IPS-NIHi7 (cell line): Measurements from ENCODE around the gene MTHFR.
A peak's percentile ranks its signal among the peaks of the same experiment; 100 is the strongest.

ENCODE experiments used
- DNase-seq: peaks from one replicate; pipeline ENCODE4 v3.0.0; 2012; ENCODE audit warnings: mixed read lengths; ENCODE audit errors: extremely low spot score

The MTHFR gene

GRCh38 chr1:11805422-11806306 lies at the start of gene MTHFR, which contains the start of gene CLCN6:
Gene MTHFR, minus strand, starts transcription at chr1:11805964. Its CDS starts 2,848 bp downstream, at chr1:11803116.
Gene CLCN6, plus strand, starts transcription at chr1:11806191. Its CDS starts 72 bp downstream, at chr1:11806263.
- DNase-seq, result peak; percentile 99

DNA sequence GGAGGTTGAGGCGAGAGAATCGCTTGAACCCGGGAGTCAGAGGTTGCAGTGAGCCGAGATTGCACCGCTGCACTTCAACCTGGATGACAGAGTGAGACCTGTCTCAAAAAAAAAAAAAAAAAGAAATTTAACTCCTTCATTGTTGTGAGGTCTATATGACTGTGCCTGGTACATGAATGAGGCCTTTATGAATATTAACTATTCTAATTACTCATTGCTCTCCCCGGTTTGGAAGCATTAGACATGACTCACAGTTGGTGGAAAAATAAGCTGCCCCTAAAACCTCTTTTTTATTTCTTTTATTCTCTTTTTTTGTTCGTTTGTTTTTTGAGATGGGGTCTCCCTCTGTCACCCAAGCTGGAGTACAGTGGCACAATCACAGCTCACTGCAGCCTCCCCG lies 49.7 kb upstream of the MTHFR start:
- DNase-seq, result no peak

GRCh38 chr1:11854519-11854918 lies 48.8 kb upstream of the MTHFR start:
- DNase-seq, result no peak

GRCh38 chr1:11851180-11851579 lies 45.4 kb upstream of the MTHFR start:
- no peak for DNase-seq

DNA sequence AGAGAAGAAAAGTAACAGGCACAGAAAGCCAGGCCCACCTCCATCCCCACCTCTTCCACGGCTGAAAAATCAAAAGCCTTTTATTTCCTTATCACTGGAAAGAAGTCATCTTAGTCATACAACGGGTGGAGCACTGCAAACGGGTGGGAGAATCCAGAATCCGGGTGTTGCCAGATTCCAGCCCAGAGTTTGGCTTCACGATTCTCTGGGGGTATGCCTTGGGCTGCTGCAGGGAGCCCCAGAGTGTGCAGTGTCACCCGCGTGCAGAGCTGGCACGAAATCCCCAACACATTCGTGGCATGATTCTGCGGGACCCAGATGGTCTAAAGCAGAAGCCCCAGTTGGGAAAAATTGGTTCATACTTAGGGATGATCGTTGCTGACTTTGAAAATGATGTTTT lies 44.4 kb upstream of the MTHFR start:
- DNase-seq, result no peak

DNA sequence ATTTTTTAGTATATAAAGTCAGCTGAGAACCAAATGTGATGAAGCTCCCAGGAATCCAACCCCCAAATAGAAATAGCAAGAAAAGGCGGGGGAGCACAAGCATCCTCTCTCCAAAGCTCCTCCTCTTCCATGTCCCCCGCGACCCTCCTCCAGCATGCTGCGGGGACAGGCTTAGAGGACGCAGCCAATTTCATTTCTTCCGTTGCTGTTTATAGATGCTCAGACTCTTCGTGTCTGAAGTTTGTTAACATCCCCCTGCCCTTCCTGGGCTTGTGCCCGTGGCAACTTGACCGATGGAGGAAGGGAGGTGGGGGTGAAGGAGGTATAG lies 42.6 kb upstream of the MTHFR start:
- no peak for DNase-seq

DNA sequence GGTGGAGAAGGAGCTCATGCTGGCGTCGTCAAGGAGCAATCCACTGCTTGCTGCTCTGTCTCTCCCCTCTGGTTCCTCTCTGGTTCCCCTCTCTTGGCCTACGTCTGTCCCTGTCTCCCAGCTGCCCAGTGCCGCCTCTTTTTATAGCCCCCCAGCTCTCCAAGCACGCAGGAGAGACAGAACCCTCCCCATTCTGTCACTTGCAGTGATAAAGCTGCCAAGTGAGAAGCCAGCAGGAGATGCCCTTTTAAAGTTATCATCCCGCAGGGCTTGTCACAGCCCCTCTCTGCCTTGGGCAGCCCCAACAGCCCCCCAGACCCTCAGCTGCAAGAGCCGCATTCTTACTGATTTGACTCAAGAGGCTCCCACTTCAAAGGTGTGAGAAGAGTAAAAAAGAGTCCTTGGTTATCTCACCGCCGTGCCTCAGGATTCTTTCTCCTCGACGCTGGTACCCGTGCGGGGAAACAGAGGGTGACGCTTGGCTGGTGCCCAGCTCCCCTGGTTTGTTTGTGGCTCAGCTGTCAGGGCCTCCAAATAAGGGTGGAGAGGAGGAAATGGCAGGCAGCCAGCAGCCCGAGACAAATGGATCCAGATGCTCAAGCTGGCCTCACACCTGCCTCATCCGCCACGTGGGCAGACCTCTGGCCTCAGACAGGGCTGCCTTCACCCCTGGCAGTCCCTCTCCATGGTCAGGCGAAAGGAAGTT lies 42.1 kb upstream of the MTHFR start, which contains the start of gene NPPA:
Gene NPPA (minus strand): TSS at position 117 of the 706 bp plus-strand sequence. CDS start 99 bp downstream, at position 18.
- no peak for DNase-seq

DNA sequence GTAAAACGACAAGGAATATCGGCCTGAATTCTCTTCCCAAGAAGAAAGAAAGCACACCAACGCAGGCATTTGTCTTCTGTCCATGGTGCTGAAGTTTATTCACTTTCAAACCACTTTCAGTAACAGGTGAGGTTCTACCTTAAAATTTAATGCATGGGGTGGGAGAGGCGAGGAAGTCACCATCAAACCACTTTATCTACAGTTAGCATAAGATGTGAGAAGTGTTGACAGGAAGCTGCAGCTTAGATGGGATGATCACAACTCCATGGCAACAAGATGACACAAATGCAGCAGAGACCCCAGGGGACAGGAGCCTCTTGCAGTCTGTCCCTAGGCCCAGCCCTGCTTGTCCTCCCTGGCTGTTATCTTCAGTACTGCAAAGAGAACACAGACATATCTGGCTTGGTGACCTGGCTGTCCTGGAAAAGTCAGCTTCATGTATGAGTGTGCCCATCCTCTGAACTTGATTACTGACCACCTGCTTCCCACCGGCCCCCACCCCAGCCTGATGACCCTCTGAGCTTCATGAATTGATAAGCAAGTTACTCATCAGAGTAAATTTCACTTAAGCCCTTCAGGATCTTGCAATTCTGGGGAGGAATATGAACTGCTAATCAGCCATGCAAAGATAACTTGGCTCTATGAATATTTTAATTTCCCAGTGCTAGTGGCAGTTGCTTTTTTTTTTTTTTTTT lies 40.0 kb upstream of the MTHFR start:
- DNase-seq, result peak; percentile 71

- no peak for DNase-seq
Measured at GRCh38 chr1:11842154-11843041, 36.6 kb upstream of the MTHFR start.

DNA sequence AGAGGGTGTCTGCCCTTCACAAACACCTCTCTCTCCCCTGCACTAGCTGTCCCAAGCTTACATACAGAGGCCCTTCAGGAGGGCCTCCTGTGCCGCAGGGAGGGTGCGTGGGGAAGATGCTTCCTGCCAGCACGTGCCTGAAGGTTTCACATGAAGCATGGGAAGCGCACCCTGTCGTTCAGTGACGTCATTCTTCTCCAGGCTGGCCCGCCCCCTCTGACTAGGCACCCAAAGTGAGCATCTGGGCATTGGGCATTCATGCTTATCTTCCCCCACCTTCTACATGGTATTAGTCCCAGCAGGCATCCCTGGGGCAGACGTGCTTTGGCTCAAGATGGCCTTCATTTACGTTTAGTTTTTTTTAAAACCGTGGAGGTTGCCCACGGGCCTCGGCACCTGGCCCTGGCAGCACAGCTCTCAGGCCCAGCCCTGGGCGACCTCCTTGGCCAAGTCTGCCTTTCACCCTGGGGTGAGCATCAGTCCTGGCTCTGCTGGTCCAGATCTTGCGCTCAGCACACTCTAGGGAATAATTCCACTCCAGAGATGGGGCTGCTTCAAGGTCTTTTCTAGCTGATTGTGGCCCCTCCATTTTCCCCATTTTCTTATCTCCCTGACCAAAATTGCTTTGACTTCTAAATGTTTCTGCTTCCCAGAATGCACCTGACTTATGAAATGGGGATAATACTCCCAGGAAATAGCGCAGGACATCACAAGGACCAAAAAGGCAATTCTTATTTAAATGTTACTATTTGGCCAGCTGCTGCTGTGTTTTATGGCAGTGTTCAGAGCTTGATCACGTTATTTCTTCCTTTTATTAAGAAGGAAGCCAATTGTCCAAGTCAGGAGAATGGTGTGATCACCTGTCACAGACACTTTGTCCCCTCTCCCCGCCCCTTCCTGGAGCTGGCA lies 35.7 kb upstream of the MTHFR start:
- no peak for DNase-seq

DNA sequence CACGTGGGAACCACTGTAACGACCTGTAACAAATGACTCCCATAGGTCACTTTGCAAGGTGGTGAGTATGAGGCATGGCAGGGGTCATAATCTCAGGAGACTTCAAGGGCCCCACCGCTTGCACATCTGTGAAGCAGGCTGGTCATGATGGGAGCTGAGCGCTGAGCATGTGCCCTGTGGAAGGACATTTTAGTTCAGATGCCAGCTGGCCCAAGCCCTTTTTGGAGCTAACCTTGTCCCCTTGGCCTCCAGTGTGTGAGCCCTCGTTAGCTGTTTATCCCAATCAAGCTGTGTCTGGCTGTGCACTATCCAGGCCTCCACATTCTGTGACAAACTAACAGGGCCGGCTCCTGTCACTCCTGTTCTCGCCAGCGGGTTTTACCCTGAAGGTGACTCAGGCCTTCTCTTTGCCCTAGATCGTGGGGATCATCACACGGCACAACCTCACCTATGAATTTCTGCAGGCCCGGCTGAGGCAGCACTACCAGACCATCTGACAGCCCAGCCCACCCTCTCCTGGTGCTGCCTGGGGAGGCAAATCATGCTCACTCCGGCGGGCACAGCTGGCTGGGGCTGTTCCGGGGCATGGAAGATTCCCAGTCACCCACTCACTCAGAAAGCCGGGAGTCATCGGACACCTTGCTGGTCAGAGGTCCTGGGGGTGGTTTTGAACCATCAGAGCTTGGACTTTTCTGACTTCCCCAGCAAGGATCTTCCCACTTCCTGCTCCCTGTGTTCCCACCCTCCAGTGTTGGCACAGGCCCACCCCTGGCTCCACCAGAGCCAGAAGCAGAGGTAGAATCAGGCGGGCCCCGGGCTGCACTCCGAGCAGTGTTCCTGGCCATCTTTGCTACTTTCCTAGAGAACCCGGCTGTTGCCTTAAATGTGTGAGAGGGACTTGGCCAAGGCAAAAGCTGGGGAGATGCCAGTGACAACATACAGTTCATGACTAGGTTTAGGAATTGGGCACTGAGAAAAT lies 34.3 kb upstream of the MTHFR start:
- no peak for DNase-seq

GRCh38 chr1:11838349-11839272 lies 32.8 kb upstream of the MTHFR start:
- DNase-seq, result peak; percentile 96

- no peak for DNase-seq
Measured at GRCh38 chr1:11837767-11838348, 32.1 kb upstream of the MTHFR start.

- DNase-seq, result no peak
Measured at GRCh38 chr1:11836955-11837766, 31.4 kb upstream of the MTHFR start.

DNA sequence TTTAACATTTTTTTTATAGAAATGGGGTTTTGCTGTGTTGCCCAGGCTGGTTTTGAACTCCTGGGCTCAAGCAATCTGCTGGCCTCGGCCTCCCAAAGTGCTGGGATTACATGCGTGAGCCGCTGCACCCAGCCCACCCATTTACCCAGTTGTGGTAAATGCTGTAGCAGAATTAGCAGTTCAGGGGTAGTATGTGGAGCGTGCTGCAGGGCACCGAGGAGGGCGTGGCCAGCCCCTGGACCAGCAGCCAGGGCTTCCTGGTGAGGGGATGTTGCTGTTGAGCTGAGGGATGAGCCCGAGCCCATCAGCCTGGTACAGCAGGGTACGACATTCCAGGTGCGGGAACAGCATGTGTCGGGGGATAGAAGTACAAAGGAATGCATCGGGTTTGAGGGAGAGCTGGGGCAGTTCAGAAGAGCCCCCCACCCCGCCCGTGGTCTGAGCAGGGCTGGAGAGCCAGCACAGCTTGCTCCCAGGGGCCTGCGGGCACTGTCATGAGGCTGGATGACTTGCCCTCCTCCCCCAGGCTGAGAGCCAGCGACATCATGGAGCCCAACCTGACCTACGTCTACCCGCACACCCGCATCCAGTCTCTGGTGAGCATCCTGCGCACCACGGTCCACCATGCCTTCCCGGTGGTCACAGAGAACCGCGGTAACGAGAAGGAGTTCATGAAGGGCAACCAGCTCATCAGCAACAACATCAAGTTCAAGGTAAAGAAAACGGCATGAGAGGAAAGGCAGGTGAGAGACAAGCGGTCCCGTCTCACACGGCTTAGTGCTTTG lies 29.9 kb upstream of the MTHFR start:
- DNase-seq, result no peak

DNA sequence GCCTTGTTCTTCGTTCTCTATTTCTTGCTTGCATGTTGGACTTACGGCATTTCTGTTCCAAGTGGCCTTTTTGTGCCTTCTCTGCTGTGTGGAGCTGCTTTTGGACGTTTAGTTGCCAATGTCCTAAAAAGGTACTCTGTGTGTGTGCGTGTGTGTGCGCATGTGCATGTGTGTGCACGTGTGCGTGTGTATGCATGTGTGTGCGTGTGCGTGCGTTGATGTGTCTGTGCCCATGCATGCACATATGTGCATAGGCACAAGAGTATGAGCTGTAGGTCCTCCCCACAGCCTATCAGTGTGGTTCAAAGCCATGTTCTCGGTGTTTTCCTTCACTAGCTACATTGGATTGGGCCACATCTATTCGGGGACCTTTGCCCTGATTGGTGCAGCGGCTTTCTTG lies 28.1 kb upstream of the MTHFR start:
- no peak for DNase-seq
